ENCODE data around the gene DHX34.
"Not testable (repeated sequence)": the region's sequence is repeated elsewhere in the genome, so short reads cannot be mapped to it uniquely, and the experiment has no call there.

Gene DHX34

GRCh38 chr19:47391510-47392223, 42.6 kb downstream of the DHX34 start:
- DNase-seq, result no peak

DNA sequence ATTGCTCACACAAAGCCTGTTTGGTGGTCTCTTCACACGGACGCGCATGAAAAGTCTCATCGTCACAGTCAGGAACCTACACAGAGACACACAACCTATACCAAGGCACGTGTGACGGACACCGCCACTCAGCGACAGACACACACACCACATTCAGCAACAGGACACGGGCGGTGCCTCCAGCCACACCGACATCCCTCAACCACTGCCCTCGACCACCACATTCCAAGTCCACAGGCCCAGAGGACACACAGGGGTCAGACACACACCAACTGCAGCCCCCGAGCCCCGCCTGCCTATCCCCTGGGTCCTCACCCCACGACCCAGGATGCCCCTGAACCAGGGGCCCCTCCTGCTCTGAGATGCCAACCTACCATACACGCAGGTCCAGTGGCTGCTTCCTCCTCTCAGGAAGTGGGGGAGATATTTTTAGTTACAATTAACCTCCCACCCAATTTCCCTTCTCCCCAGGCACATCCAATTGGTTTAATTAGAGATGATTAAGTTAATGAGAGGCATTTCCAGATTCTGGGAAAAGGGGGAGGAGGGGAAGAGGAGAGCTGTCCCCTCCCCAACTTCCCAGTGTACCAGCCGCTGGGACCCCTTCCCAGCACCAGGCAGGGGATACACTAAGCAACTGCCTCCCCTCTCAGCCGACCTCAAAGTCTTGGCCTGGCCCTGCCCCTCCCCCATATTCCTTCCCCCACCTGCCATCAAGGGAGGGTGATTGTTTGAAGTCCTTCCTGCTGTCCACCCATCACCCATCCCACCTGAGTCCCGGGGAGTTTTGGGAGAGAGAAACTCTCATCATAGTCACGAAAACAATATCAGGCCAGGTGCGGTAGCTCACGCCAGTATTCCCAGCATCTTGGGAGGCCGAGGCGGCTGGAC, 49.8 kb downstream of the DHX34 start:
- DNase-seq, result no peak

DNA sequence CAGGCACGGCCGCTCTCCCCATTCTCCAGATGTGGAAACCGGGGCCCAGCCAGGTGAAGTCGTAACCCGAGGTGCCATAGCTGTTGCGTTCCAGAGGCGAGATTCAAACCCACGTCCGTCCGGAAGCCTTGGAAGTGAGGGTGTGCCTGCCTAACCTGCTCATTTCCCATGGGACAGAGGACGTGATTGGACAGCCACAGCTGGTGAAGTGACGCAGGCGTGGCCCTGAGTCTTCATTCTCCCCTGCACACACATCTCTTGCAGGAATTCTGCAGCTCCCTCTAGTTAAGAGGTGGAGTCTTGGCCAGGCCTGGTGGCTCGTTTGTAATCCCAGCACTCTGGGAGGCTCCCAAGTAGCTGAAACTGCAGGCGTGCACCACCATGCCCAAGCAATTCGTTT, 53.4 kb downstream of the DHX34 start:
- no peak for DNase-seq

DNA sequence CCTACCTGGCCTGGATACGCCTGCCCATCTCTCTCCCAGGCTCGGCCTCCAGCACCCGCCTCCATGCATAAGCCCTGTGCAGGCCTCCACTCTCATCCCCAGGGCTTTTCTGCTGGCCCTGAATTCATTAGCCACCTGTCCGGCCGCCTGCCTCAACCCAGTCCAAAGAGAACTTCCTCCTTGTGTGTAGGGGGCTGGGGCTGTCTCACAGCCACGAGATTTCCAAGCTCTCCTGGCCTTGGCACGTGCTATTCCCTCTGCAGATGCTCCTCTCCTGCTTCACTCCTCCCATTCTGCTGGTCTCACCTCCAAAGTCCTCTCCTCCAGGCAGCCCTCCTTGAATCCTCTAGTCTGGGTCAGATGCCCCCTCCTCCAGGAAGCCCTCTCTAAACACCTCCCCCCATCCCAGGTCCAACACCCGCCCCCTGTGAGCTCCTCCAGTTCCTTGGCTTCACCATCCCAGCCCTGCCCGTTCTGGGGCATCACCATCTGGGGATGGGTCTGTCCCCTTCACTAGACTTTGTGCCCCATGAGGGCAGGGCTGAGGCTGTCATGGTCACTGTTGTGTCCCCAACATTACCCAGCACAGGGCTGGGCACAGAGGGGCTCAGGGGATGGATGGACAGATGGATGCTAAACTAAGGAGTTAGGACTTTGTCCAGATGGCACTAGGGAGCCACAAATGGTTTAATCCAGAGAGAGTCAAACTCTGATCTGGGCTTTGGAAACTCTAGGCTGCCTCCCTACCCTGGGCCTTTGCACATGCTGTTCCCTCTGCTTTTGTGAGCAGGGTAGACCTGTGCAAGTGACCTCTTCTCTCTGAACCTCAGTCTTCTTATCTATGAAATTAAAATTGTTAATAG, 55.5 kb downstream of the DHX34 start:
- no peak for DNase-seq

GRCh38 chr19:47405197-47405550, 56.1 kb downstream of the DHX34 start:
- DNase-seq, result no peak

- no peak for DNase-seq
Measured at GRCh38 chr19:47405854-47406417, 56.8 kb downstream of the DHX34 start.

GRCh38 chr19:47406711-47407416, 57.7 kb downstream of the DHX34 start:
- DNase-seq, result no peak

DNA sequence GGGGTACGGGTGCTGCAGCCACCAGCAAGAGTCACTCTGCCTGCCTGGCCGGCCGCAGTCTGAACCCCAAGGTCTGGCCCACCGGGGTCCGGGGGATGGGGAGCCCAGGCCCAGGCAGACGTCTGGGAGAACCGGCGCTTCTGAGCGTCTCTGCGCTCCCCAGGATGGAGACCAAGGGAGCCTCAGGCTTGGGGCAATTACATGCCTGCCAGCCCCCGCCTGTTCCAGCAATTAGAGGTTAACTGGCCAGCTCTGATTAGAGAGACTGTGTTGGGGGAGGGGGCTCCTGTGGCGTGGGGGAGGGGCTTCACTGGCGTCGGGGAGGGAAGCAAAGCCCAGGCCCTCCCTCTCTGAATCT, 58.3 kb downstream of the DHX34 start:
- no peak for DNase-seq

DNA sequence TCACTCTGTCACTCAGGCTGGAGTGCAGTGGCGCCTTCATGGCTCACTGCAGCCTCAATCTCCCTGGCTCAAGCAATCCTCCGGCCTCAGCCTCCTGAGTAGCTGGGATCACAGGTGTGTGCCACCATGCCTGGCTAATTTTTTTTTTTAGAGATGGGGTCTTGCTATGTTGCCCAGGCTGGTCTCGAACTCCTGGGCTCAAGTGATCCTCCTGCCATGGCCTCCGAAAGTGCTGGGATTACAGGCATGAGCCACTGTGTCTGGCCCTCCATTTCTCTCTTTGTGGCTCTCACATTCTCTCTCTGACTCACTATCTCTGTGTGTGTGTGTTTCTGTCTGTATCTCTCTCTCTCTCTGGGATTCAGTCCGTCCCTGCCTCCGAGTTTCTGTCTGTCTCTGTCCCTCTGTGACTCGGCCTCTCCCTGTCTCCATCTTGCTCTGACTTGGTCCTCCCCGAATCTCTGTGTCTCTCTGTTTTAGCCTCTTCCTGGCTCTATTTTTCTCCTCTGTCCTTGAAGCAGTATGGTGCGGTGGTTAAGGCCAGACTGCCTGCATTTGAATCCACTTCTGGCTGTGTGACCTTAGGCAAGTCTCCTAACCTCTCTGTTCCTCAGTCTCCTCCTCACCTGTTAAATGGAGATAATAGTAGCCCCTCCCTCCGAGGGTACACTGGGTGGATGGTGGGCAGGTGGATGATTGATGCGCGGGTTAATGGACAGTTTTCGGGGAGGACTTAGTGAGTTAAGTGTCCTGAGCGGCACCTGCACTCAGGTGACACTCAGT, 59.2 kb downstream of the DHX34 start:
- DNase-seq, result no peak

DNA sequence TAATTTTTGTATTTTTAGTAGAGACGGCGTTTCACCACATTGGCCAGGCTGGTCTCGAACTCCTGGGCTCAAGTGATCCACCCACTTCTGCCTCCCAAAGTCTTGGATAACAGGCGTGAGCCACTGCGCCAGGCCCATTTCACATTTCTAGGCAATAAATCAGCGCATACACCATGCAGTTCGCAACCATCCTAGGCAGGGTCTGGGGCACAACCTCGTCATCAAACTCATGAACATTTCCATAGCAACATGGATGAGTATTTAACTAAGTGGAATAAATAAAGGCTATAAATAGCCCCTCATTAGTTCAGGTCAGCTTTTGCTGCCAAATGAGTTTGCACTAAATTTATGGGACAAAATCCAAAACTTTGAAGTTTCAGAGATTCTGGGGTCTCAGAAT, 62.0 kb downstream of the DHX34 start:
- DNase-seq, result no peak

- not testable (repeated sequence) for DNase-seq
Measured at GRCh38 chr19:47411696-47412095, 62.6 kb downstream of the DHX34 start.

DNA sequence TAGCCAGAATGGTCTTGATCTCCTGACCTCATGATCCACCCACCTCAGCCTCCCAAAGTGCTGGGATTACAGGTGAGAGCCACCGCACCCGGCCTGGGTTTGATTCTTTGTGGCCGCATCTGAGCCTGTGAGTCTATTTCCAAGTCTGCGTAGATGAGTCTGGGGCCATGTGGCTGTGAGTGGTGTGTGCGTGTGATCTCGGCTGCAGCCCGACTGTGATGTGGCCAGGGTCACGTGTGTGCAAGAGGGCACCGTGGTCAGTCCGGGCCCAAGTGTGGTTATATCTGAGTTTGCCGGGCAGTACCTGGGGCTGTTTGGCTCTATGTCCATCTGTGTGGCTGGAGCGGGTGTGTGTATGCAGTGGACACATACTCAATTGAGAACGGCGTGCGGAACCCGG, 64.8 kb downstream of the DHX34 start:
- DNase-seq, result no peak

- no peak for DNase-seq
Measured at GRCh38 chr19:47414469-47414868, 65.4 kb downstream of the DHX34 start.

GRCh38 chr19:47415953-47416642, 67.0 kb downstream of the DHX34 start:
- no peak for DNase-seq

GRCh38 chr19:47416643-47416985, 67.5 kb downstream of the DHX34 start:
- DNase-seq, result no peak

DNA sequence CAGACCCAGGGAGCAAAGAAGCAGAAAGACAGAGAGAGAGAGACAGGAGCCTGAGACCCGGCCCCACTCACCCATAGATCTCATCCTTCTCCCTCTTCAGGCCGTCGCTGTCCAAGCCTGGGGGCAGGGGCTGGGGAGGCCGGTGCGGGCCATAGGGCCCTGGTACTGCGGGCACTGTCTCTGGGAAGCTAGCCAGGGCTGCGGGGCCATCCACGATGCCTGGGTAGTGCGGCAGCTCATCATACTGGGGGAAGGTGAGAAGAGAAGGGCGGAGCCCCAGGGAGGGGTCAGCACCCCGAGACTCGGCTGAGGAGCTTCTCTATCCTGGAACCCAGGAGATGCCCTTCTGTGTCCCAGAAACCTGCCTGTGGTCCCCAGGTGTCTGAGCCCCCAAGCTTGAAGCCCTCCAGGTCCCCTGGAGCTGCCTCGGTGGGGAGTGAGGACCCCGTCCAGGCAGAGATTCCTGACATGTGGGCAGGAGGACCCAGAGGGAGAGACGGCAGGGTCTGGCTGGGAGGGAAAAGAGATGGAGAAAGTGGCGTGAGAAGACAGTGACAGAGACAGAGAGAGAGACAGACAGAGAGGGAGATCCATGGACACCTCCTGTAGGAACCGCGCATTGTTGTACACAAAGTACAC, 68.1 kb downstream of the DHX34 start:
- no peak for DNase-seq

DNA sequence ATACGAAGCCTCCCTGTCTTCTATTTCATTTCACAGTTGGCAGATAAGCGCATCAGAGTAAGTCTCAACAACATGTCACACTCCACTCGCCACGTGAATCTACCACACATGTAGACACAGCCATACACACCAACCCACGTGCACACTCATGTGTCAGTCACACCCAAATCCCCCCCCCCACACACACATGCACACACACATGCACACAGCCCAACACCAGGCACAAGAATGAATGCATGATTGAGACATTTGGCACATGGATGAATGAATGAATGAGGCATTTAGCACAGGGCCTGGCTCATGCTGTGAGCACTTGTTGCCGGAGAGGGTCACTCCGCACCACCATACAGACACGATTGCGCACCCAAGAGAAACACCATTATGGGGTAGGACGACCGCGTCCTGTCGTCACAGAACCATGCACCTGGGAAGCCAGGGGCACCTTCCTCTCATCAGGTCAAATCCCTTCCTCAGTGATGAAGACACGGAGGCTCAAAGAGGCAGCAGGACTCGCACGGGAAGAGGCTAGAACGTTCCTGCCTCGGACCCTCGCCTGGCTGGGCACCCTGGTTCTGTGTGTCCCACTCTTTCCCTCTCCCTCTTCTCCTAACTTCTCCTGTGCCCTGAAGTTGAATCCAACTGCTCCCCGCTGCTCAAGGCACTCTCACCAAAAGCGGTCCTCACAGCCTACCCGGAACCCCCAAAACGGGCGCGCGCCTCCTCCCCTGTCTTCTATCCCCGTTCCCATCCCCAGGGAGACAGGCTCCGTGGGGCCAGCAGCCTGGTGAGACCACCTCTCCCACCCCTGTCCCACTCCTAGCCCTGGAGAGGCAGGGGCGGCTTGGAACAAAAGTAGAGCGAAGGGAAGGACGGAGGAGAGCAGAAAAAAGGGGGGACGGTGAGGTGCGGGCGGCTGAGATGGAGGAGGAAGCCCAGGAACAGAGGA, 68.9 kb downstream of the DHX34 start:
- no peak for DNase-seq

DNA sequence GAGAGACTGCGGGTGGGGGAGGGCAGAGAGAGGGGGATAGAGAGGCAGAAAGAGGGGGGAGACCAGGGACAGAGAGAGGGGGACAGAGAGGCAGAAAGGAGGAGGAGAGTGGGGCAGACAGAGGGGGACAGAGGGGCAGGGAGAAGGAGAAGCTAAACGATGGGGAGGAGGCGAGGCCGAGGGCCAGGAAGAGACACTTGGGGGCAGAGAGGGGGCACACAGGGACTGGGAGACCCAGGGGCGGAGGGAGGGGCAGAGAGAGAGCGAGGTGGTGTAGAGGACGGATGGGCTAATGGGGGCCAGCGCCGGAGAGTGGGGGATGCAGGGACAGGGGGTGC, 69.5 kb downstream of the DHX34 start:
- DNase-seq, result no peak

DNA sequence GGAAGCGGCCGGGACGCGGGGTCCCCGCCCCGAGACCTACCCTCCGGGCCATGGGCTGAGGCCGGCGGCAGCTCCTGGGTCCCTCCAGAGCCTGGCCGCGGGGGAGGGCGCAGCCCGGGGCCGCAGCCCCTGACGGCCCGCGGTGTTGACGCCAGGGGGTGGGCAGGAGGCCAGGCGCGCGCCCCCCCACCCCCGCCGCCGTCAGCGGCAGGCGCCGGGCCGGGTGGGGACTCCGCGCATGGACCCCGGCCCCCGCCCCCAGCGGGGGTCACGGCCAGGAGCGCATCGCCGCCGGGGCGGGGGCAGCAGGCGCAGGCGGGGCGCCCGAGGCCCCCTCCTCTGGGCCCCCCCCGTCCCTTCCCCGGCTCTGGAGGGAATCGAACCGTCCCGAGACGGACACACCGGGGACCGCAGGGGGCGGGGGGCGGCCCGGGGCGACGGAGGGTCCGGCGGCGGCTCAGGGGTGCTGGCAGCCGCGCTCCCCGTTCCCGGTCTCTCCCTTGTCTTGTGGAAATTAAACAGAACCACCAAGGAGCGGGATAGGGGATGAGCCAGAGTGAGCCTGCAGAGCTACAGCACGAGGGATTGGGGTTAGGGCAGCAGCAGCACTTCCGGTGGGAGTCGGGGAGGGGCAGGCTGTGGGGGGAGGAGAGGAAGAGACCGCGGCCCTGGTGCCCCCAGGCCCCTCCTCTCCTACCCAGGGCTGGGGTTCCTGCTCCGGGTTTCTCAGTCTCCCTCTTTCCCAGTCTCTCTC, 70.1 kb downstream of the DHX34 start, which contains the start of gene MEIS3:
TSS of gene MEIS3 (minus strand) at position 498 of the 754 bp plus-strand sequence. CDS start at position 52, 446 bp downstream.
- DNase-seq, result no peak
